Measurements from ENCODE around the gene EXOSC1. TPM values are rescaled to one million over a fixed set of nuclear protein-coding genes. Genes with fewer than 3 reads are reported as not detected.

The EXOSC1 gene
- total RNA-seq, 1 donor from 2014 or later, result 11.3 TPM

DNA sequence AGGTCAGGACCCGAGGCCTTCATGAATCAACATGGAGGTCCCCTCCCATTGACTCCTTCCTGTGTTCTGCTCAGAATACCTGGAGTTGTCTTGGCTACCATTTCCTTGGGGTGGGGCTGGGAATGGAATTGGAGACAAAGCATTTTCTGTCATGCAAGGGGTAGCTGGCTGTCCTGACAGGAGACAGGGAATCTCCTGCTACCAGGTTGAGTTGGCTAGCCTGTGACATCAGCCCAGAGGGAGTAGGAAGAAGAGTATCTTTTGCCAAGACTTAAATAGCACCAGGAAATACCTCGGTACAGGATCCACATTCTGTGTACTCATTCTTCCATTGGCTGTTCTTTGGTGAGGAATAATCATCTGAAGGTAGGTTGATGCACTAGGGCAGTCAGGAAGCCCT, 5.0 kb upstream of the EXOSC1 start:
- H3K36me3 ChIP-seq, result peaks cover 16 to 26% of the 10 kb centered on the region in 2 donors
- DNase-seq (ENCODE audit: low spot score in 2 of 2), result no peak
- no peaks in the 10 kb centered on the region for H3K9me3 ChIP-seq
- H3K4me3 ChIP-seq, result no peak overlapping the region
- TF ChIP-seq, protein P1, sequence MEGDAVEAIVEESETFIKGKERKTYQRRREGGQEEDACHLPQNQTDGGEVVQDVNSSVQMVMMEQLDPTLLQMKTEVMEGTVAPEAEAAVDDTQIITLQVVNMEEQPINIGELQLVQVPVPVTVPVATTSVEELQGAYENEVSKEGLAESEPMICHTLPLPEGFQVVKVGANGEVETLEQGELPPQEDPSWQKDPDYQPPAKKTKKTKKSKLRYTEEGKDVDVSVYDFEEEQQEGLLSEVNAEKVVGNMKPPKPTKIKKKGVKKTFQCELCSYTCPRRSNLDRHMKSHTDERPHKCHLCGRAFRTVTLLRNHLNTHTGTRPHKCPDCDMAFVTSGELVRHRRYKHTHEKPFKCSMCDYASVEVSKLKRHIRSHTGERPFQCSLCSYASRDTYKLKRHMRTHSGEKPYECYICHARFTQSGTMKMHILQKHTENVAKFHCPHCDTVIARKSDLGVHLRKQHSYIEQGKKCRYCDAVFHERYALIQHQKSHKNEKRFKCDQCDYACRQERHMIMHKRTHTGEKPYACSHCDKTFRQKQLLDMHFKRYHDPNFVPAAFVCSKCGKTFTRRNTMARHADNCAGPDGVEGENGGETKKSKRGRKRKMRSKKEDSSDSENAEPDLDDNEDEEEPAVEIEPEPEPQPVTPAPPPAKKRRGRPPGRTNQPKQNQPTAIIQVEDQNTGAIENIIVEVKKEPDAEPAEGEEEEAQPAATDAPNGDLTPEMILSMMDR (IDR thresholded peaks at IDR 0.05), result no peak
- no peaks in the 10 kb centered on the region for H3K27me3 ChIP-seq
- intact Hi-C loops (cut with DNase I), result no loop called here
- H3K27ac ChIP-seq, result no peak overlapping the region
- H3K4me1 ChIP-seq, result peaks cover 3 to 34% of the 10 kb centered on the region in 2 donors

DNA sequence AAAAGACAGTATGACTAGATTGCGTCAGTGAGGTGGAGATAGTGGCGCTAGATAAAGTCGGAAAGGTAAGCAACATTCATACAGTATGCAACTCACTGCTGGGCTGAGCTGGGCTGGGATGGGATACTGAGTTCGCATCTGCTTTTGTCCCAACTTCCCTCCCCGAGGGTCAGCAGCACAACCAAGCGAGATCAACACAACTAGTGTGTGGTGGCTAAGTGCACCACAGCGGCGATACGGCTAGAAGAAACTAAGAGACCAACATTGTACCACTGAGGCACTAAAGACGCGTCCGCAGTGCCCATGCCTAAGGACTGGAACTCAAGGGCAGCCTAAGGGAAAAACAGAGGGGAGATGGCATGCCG, 467 bp downstream of the EXOSC1 start:
- DNase-seq (ENCODE audit: low spot score in 2 of 2), result no peak
- peaks cover 14% of the 10 kb centered on the region in 2 donors for H3K36me3 ChIP-seq
- peaks cover 7 to 28% of the 10 kb centered on the region in 2 donors for H3K4me1 ChIP-seq
- no peaks in the 10 kb centered on the region for H3K9me3 ChIP-seq
- peak overlapping the region; percentile 41 to 55 for H3K27ac ChIP-seq
- H3K27me3 ChIP-seq, result no peaks in the 10 kb centered on the region
- TF ChIP-seq, protein P1 (IDR thresholded peaks at IDR 0.05), result no peak
- H3K4me3 ChIP-seq, result peak overlapping the region; percentile 87 to 98
- intact Hi-C loops (cut with DNase I), result no loop called here

GRCh38 chr10:97444212-97444611, 1.6 kb downstream of the EXOSC1 start:
- TF ChIP-seq, protein P1 (IDR thresholded peaks at IDR 0.05), result no peak
- Histone ChIP-seq H3K27ac (no peak overlapping the region), H3K4me3 (peak overlapping the region in 1 of 2 donors; percentile 87), H3K9me3 (no peaks in the 10 kb centered on the region), H3K4me1 (peaks cover 7 to 28% of the 10 kb centered on the region in 2 donors), H3K27me3 (no peaks in the 10 kb centered on the region), H3K36me3 (peaks cover 21 to 23% of the 10 kb centered on the region in 2 donors)
- intact Hi-C loops (cut with DNase I), result no loop called here
- no peak for DNase-seq (ENCODE audit: low spot score in 2 of 2)

DNA sequence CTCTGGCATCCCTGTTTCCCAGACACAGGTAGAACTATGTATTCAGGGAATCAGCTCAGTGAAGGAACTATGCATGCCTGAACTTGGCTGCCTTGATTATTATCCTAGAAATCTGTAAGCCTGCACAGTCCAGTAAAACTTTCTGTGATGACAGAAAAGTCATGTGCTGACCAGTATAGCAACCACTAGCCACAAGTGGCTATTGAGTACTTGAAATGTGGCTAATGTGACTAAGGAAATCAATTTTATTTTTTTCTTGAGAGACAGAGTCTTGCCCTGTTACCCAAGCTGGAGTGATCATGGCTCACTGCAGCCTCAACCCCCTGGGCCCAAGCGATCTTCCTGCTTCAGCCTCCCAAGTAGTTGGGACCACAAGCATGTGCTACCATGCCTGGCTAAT, 3.5 kb downstream of the EXOSC1 start:
- Histone ChIP-seq H3K27me3 (no peaks in the 10 kb centered on the region), H3K4me1 (peaks cover 7 to 17% of the 10 kb centered on the region in 2 donors), H3K9me3 (no peaks in the 10 kb centered on the region), H3K27ac (no peak overlapping the region), H3K36me3 (peaks cover 38 to 41% of the 10 kb centered on the region in 2 donors), H3K4me3 (no peak overlapping the region)
- intact Hi-C loops (cut with DNase I), result no loop called here
- TF ChIP-seq, protein P1 (IDR thresholded peaks at IDR 0.05), result no peak
- no peak for DNase-seq (ENCODE audit: low spot score in 2 of 2)

GRCh38 chr10:97435211-97435610, 10.6 kb downstream of the EXOSC1 start:
- Histone ChIP-seq H3K9me3 (no peaks in the 10 kb centered on the region), H3K27ac (no peak overlapping the region), H3K4me3 (no peak overlapping the region), H3K4me1 (no peaks in the 10 kb centered on the region), H3K36me3 (peaks cover 74 to 82% of the 10 kb centered on the region in 2 donors), H3K27me3 (no peaks in the 10 kb centered on the region)
- intact Hi-C loops (cut with DNase I), result no loop called here
- DNase-seq (ENCODE audit: low spot score in 2 of 2), result no peak
- TF ChIP-seq, protein P1 (IDR thresholded peaks at IDR 0.05), result no peak

DNA sequence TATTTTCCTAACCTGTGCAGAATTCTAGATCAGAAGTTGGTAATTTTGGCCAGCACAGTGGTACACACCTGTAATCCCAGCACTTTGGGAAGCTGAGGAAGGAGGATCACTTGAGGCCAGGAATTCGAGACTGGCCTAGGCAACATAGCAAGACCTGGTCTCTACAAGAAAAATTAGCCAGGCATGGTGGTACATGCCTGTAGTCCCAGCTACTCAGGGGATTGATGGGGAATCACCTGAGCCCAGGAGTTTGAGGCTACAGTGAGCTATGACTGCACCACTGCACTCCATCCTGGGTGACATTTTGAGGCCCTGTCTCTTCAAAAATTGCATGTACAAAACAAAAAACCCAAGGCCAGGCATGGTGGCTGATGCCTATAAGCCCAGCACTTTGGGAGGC, 11.2 kb downstream of the EXOSC1 start:
- H3K27ac ChIP-seq, result no peak overlapping the region
- no peaks in the 10 kb centered on the region for H3K27me3 ChIP-seq
- TF ChIP-seq, protein P1 (IDR thresholded peaks at IDR 0.05), result no peak
- H3K4me3 ChIP-seq, result no peak overlapping the region
- H3K4me1 ChIP-seq, result no peaks in the 10 kb centered on the region
- H3K36me3 ChIP-seq, result peaks cover 68 to 86% of the 10 kb centered on the region in 2 donors
- intact Hi-C loops (cut with DNase I), result no loop called here
- H3K9me3 ChIP-seq, result no peaks in the 10 kb centered on the region
- DNase-seq (ENCODE audit: low spot score in 2 of 2), result no peak
